ENCODE results near the gene TPRKB.
"Not testable (repeated sequence)": the region's sequence is repeated elsewhere in the genome, so short reads cannot be mapped to it uniquely, and the experiment has no call there.

The TPRKB gene

GRCh38 chr2:73736855-73737779 lies at the start of gene TPRKB:
Gene TPRKB (minus strand): TSS chr2:73737345. CDS start chr2:73734569, 2,776 bp downstream.
- peak; percentile 97 for DNase-seq

- not testable (repeated sequence) for DNase-seq
These were observed 46.7 kb upstream of the TPRKB start, which contains the start of gene C2orf78 for GRCh38 chr2:73783883-73784282. Gene C2orf78 (plus strand): TSS chr2:73784183. CDS start chr2:73784310, 127 bp downstream.

- not testable (repeated sequence) for DNase-seq
These were observed 46.3 kb upstream of the TPRKB start for GRCh38 chr2:73783402-73783801.

GRCh38 chr2:73780237-73780582 lies 43.1 kb upstream of the TPRKB start:
- DNase-seq: no peak

- DNase-seq: peak; percentile 89
These were observed 42.5 kb upstream of the TPRKB start, which contains the start of gene DUSP11 for GRCh38 chr2:73779467-73780236. Gene DUSP11 (minus strand): TSS chr2:73780103. CDS start chr2:73779974, 129 bp downstream.

- DNase-seq: not testable (repeated sequence)
These were observed 41.8 kb upstream of the TPRKB start for GRCh38 chr2:73778867-73779466.

GRCh38 chr2:73776869-73777519 lies 39.8 kb upstream of the TPRKB start:
- DNase-seq: no peak

- DNase-seq: no peak
These were observed 39.2 kb upstream of the TPRKB start for GRCh38 chr2:73776381-73776780.

GRCh38 chr2:73772819-73773218 lies 35.7 kb upstream of the TPRKB start:
- no peak for DNase-seq

GRCh38 chr2:73770725-73771124 lies 33.6 kb upstream of the TPRKB start:
- DNase-seq: no peak

GRCh38 chr2:73766994-73767393 lies 29.8 kb upstream of the TPRKB start:
- no peak for DNase-seq

- no peak for DNase-seq
These were observed 29.2 kb upstream of the TPRKB start for GRCh38 chr2:73766349-73766748.

- no peak for DNase-seq
These were observed 27.8 kb upstream of the TPRKB start for GRCh38 chr2:73764945-73765344.

GRCh38 chr2:73762571-73762970 lies 25.4 kb upstream of the TPRKB start:
- no peak for DNase-seq

- no peak for DNase-seq
These were observed 22.8 kb upstream of the TPRKB start for GRCh38 chr2:73759904-73760303.

GRCh38 chr2:73759285-73759764 lies 22.2 kb upstream of the TPRKB start:
- DNase-seq: no peak

GRCh38 chr2:73754332-73754731 lies 17.2 kb upstream of the TPRKB start:
- not testable (repeated sequence) for DNase-seq

- no peak for DNase-seq
These were observed 12.2 kb upstream of the TPRKB start for GRCh38 chr2:73749314-73749713.

GRCh38 chr2:73746877-73747208 lies 9.7 kb upstream of the TPRKB start:
- no peak for DNase-seq

GRCh38 chr2:73746015-73746876 lies 9.1 kb upstream of the TPRKB start:
- DNase-seq: no peak

- DNase-seq: no peak
These were observed 3.6 kb upstream of the TPRKB start for GRCh38 chr2:73740767-73741166.

GRCh38 chr2:73739101-73739500 lies 2.0 kb upstream of the TPRKB start:
- DNase-seq: no peak

Measured in NCI-H69 (cell line).